Germinal center (tissue), 1 donor: Measurements from ENCODE around the gene TIAM1.
A peak's percentile ranks its signal among the peaks of the same experiment; 100 is the strongest.

ENCODE experiments used
- DNase-seq: peaks from one replicate; pipeline ENCODE4 v3.0.0; 2012; ENCODE audit warnings: mixed read lengths, low spot score

Gene TIAM1

DNA sequence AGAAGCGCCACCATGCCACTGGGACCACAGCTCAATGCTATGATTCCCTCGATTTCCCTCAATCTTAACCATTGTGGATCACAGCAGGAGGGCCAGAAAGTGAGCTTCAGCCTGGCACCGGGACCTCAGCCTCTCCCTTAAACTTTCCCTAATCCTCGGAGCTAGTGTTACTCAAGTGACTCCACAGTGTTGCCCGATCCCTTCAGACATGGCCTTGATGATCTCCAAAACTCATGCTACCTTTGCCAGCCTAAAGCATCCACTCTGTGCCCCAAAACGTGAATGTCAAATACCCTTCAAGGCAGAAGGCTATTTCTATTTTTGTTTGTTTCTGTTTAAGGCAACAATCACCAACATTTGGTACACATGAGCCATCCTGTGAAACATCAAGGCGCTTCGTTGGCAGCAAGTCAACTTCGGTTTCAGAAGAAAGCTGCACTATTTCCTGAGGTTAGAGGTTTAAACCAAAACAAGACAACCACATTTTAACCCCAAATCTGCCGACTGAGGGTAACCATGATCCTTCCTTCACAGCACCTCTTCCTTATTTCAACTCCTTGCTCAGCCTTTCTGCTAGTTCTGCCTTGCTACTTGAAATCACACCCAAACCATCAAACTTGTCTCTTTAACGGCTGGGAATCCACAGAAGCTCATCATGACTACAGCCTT lies 211.4 kb downstream of the TIAM1 start:
- DNase-seq = no peak

DNA sequence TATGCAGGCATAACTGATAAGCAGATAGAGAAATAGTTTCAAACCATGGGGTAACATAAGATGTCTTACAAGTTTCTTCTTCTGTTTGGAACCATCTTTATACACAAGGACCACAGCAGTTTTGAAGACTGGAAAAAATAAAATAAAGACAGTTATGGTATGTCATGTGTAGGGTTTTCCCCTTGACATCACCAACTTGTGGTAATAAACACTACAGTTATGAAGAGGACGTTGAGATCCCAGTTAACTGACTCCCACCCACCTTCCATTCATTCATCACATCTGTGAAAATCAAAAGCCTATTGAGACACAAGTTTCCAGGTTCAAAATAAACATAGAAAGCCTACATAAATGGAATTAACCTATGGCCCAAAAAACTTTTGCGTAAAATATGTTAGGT lies 213.2 kb downstream of the TIAM1 start:
- DNase-seq = no peak

DNA sequence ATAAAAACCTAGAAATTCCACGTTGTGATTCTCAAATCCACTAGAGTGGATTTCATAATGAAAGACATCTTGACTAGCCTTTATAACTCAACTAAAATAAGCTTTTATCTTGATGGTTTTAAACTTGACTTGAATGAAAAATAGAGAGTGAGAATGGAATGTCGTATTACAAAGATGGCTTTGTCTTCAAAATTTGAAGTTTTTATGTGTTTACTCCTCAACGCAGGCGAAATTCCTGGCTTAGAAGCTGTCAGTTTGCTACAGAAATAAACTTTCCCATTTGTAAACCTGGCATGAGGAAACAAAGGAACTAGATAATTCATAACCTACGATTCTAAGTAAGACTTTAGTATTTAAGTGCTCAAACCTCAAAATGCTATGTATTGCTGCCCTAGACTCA lies 215.8 kb downstream of the TIAM1 start:
- no peak for DNase-seq

DNA sequence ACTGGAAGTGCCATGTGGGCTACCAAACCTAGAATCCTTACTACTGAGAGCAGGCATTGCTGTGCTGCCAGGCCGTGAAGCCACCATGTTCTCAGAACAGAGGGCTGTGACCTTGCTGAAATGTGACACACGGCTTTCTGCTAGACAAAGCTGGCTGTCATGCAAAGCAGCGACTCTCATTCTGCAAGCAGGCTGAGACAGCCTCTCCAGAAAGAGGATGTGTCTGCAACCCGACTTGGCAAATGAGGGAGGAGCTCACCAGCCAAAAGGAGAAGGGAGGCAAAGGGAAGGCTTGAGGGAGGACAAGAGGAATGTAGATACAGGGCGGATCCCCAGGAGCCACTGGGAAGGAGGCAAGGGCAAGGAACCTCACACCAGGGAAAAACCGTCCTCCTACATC lies 220.1 kb downstream of the TIAM1 start:
- DNase-seq = no peak

DNA sequence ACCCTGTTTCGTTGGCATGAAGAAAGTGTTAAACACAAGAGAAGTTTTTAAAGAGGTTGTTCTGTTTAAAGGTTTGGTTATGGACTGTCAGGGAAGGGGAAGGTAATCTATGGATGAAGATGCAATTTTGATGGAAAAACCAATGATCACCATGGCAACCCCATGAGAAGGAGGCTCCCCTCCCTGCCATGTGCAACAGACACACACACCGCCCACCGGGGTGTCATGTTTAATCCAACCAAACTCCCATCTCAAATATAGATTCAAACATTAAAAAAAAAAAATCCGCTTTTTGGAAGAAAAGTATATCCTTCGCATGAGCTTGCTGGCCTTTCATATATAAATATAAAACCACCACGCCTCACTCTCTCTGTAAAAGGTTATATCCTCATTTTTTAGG lies 224.9 kb downstream of the TIAM1 start:
- DNase-seq = no peak

DNA sequence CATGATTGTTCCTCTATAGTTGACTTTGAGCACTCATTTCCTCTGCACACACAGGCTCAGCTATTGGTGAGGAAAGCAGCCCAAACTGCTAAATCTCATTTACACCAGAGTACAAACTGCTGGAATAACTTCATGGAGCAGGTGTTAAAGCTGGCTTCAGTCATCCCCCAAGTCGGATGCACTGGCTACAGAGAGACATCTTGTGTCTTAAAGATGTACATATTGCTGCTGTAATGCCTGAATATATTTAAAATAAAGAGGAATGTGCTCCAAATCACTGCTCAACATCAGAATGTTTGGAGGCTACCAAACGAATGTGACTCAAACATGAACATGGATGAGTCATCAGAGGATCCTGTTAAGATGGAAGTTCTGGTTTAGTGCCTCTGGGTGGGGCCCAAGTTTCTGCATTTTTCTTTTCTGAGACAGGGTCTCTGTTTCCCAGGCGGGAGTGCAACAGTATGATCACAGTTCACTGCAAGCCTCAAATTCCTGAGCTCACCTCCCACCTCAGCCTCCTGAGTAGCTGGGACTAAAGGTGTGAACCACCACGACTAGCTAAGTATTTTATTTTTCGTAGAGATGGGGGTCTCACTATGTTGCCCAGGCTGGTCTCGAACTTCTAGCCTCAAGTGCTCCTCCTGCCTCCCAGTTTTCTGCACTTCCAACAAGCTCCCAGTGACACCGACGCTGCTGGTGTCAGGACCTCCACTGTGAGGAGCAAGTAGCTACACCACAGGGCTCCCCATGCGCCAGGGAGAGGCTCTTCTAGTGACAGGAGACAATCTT lies 226.7 kb downstream of the TIAM1 start:
- DNase-seq = no peak

DNA sequence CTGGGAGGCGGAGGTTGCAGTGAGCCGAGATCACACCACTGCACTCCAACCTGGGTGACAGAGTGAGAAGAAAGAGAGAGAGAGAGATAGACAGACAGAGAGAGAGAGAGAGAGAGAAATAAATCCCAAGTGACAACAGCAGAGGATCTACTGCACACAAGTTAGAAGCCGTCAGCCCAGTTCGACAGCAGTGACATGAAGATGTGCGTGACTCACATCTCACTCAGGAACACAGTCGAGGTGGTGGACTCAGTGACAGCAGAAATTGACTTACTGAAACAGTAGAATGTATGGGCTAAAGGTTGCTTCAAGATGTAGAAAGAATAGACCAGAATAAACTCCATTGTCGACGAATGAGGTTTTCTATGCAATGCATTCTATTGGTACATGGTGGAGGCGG lies 228.8 kb downstream of the TIAM1 start:
- DNase-seq = no peak

DNA sequence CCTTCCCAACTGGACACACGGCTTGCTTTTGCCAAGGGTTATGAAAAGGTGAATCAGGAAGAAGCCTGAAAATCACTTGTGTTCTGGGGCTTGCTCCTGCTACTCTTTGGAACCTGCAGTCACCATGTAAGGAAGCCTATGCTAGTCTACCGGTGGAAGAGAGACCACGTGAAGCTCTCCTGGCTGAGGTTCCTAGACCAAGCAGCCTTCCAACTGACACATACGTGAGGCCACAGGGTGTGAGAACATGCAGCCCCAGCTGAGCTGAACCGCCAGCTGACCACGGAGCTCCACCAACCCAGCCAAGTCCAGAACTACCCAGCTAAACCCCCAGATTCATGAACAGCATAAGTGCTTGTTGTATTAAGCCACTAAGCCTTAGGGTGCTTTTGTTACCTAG lies 233.0 kb downstream of the TIAM1 start:
- DNase-seq = no peak

DNA sequence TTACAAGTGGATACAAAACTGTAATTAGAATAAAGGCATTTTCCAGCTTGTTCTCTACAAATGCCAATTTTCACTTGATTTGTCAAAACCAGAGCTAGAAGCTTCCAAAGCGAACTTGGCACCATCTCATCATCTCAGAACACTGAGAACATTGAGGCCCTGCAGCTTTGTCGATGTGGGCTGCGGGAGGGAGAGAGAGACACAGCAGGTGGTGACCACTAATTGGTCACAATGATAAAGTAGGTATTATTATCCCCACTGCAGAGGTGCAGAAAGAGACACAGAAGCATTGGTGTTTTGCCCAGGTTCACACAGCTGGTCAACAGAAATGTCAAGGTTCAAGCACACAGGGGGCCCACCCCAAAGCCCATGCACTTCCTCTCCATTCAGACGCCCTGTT lies 233.6 kb downstream of the TIAM1 start:
- no peak for DNase-seq

DNA sequence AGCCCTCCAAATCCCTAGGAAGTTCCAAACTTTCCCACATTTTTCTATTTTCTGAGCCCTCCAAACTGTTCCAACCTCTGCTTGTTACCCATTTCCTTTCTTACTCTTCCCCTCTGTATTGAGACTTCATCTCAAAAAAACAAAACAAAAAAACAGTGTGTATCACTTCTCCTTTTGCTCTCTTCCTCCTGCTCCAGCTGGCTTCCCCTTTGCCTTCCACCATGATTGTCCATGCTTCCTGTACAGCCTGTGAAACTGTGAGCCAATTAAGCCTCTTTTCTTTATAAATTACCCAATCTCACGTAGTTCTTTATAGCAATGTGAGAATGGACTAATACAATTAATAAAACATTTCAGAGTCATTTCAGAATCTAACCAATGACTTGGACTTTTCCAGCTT lies 236.2 kb downstream of the TIAM1 start:
- DNase-seq = no peak

DNA sequence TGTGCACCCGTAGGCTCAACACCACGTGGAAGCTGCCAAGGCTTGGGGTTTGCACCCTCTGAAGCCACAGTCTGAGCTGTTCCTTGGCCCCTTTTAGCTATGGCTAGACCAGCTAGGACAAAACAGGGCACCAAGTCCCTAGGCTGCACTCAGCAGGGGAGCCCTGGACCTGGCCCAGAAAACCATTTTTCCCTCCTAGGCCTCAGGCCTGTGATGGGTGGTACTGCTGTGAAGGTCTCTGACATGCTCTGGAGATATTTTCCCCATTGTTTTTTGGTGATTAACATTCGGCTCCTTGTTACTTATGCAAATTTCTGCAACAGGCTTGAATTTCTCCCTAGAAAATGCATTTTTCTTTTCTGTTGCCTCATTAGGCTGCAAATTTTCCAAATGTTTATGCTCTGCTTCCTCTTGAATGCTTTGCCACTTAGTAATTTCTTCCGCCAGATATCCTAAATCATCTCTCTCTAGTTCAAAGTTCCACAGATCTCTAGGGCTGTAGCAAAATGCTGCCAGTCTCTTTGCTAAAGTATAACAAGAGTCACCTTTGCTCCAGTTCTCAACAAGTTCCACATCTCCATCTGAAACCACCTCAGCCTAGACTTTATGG lies 236.8 kb downstream of the TIAM1 start:
- no peak for DNase-seq

DNA sequence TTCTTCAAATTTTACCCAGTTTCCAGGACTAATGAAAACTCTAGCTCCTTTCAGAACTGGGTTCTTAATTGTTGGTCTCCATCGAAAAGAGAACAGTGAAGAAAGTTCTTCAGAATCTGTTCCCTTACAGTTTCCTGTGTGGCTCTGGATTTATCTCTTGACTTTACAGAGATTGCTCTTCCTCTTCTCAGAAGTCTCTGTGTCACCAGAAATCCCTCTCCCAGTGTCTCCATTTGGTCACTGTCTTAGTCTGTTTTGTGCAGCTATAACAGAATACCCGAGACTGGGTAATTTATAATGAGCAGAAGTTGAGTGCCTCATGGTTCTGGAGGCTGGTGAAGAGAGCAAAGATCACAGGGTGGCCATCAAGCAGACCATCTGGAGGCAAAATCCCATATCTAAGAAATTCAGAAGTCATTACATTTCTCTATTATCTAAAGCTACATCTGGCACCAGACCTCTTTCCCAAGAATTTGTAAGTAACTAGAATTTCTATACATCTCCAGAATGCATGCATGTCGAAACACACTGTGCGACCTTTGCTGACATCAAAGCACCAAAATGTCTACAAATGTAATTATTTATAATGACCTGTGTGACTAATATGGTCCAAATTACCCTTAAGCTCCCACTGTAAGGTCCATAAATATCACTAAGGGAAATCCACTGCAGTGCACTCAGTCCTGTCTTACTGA lies 240.3 kb downstream of the TIAM1 start:
- DNase-seq = no peak

DNA sequence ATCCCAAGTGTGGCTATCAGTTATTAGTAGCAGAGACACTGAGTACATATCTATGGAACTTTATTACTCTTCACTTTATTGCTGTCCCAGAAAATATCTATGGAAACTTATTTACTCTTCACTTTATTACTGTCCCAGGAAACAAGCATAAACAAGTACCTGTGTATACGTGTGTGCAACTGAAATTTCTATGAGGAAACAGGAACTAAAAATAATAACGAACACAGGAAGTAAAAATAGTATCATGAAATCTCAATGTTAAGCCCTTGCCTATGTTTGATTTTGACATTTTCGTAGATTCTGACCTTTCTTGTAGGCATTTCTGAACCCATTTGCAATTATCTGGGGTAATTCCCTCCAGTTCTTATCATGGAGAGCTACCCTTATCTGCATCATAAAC lies 240.9 kb downstream of the TIAM1 start:
- no peak for DNase-seq

DNA sequence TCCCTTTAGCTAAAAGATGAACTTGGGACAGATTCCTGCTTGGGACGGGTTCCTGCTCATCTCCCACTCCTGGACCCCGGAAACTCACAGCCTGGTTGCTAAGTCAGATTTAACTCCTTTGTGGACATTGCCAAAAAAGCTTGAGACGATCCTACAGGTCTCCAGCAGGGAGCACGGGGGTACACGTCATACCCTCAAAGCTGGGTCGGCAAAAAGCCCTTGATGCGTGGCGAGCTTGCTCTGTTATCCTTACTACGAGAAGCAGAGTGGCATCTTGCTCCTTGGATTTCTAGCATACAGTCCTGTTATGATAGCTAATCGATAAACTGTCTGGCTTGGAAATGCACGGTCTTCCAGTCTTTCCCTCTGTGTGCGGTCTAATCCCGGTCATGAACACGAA lies 244.9 kb downstream of the TIAM1 start:
- DNase-seq = no peak

DNA sequence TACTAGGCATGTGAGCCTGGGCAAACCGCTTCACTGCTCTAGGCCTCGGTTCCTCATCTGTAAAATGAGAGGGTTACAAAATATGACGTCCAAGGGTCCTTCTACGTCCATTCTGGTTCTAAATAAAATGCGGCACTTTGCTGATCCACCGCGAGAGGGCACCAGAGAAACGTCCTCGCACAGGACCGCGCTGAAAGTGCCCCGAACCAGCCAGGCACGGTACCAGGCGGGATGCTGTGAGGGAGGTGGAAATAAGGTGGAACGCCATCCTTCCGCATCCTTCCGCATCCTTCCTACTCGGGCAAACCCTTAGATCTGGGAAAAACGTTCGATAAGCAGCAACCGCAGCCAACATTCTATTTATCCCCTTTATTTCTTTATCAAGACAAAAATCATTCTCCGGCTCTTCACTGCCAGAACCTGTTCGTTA lies 245.5 kb downstream of the TIAM1 start:
- peak; percentile 77 for DNase-seq

DNA sequence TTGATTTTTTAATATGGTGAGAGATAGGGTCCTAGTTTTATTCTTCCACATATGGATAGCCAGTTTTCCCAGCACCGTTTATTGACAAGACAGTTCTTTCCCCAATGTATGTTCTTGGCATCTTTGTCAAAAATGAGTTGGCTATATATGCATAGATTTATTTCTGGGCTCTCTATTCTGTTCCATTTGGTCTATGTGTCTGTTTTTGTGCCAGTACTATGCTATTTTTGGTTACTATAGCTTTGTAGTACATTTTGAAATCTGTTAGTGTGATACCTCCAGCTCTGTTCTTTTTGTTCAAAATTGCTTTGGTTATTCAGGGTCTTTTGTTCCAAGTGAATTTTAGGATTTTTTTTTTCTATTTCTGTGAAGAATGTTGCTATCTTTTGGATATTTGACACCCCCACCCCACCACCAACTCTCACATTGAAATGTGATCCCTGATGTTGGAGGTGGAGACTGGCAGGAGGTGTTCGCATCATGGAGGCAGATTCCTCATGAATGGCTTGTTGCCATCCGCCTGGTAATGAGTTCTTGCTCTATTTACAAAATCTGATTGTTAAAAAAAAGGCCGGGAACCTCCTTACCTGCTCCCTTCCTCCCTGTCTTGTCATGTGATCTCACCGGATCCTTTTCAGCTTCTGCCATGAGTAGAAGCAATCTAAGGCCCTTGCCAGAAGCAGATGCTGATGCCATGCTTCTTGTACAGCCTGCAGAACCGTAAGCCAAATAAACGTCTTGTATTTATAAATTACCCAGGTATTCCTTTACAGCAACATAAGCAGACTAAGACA lies 251.0 kb downstream of the TIAM1 start:
- no peak for DNase-seq

DNA sequence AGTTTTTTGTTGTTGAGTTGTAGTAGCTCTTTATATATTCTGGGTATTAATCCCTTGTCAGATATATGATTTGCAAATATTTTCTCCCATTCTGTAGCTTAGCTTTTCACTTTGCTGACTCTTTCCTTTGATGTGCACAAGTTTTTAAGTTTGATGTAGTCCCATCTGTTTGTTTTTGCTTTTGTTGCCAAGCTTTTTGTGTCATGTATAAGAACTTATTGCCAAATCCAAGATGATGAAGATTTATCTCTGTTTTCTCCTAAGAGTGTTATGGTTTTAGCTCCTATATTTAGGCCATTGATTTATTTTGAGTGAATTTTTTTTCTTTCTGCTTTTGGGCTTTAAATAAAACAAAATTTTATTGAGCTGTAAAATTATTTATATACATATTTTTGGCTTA lies 253.7 kb downstream of the TIAM1 start:
- no peak for DNase-seq

DNA sequence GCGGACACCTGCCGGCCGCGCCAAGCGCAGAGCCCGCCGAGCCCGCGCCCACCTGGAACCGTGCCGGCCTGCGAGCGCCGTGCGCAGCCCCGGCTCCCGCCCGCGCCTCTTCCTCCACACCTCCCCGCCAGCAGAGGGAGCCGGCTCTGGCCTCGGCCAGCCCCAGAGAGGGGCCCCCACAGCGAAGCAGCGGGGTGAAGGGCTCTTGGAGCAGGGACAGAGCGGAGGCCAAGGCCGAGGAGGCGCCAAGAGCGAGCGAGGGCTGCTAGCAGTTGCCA lies 255.6 kb downstream of the TIAM1 start:
- no peak for DNase-seq

DNA sequence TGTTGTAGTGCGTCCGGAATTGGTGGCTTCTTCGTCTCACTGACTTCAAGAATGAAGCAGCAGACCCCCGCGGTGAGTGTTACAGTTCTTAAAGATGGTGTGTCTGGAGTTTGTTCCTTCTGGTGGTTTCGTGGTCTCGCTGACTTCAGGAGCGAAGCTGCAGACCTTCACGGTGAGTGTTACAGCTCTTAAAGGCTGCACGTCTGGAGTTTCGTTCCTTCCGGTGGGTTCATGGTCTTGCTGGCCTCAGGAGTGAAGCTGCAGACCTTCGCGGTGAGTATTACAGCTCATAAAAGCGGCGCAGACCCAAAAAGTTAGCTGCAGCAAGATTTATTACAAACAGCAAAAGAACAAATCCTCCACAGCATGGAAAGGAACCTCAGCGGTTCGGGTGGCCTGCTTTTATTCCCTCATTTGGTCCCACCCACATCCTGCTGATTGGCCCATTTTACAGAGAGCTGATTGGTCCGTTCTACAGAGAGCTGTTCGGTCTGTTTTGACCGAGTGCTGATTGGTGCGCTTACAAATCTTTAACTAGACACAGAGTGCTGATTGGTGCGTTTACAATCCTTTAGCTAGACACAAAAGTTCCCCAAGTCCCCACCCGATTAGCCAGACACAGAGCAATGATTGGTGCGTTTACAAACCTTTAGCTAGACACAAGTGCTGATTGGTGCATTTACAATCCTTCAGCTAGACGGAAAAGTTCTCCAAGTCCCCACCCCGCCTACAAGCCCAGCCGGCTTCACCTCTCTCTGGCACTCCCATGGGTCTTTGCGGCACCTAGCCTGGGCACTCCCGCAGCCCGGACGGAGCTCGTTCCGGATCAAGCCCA lies 256.2 kb downstream of the TIAM1 start:
- no peak for DNase-seq

DNA sequence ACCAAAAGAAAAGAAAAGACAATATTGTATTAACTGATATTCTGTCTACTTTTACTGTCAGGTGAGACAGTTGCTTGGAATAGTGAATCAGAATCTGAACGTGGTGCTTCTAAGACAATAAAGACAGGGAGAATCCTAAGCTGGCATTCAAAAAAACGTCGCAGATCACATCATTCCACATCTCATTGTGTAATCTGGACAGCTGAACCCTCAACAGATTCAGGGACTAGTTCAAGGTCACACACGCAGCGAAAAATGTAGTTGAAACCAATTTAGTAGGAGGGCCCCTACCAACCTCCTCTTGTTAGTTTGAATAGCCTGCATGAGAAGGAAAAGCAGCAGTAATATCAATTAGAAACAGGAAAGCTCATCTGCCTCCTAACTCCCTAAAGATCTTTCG lies 259.4 kb downstream of the TIAM1 start:
- DNase-seq = no peak

DNA sequence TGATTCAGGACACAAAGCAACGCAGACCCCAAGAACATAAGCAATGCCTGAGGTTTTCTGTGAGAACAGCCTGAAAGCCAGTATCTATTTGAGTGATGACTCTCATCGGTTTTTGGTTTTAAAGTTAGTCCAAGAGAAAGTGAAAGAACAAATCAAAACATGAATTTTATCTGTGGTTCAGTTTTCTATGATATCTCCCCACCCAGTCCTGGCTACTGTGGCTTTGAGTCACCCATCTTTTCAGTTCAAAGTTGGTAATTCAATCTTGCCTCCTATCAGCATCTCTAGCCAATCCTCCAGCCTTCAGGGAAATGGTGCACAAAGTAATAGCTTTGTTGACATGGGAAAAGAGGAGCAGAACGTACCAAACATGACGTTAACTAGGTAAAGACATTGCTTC lies 265.3 kb downstream of the TIAM1 start:
- DNase-seq = no peak
